Mesenchymal stem cell (in vitro differentiated cells and primary cell): ENCODE data around the gene SSBP4.

Source experiments
- DNase-seq: peaks from one replicate; pipeline ENCODE4 v3.0.0-alpha.2; 2013
- H2AFZ ChIP-seq: one replicate; pipeline ENCODE4 v1.6.1; 2013; ENCODE audit warnings: low read depth, mild to moderate bottlenecking, control low read depth, inconsistent platforms, low read length, moderate library complexity
- H2AK5ac ChIP-seq: 2 replicates; pipeline ENCODE4 v1.6.1; 2013; ENCODE audit warnings: low read length, moderate library complexity, mild to moderate bottlenecking, inconsistent platforms; ENCODE audit not compliant: severe bottlenecking
- H2BK120ac ChIP-seq: one replicate; pipeline ENCODE4 v1.6.1; 2013; ENCODE audit warnings: low read depth, mild to moderate bottlenecking, inconsistent platforms, low read length, moderate library complexity
- H2BK12ac ChIP-seq, 2 experiments: one replicate each; pipeline ENCODE4 v1.6.1; 2013; ENCODE audit warnings: inconsistent platforms in 2 of 2, low read length in 2 of 2, mild to moderate bottlenecking in 2 of 2, moderate library complexity in 2 of 2, control low read depth in 1 of 2
- H2BK15ac ChIP-seq: one replicate; pipeline ENCODE4 v1.6.1; 2013; ENCODE audit warnings: mild to moderate bottlenecking, low read depth, inconsistent platforms; ENCODE audit not compliant: poor library complexity, severe bottlenecking
- H2BK5ac ChIP-seq: 2 replicates; pipeline ENCODE4 v1.6.1; 2013; ENCODE audit warnings: low read depth, mild to moderate bottlenecking, low read length, control low read depth, inconsistent platforms; ENCODE audit not compliant: poor library complexity, severe bottlenecking
- H3K14ac ChIP-seq, 2 experiments: one replicate each; pipeline ENCODE4 v1.6.1; 2013; ENCODE audit warnings: inconsistent platforms in 2 of 2, low read length in 2 of 2, control low read depth in 1 of 2, mild to moderate bottlenecking in 1 of 2, moderate library complexity in 1 of 2
- H3K18ac ChIP-seq, 2 experiments: one replicate each; pipeline ENCODE4 v1.6.1; 2013; ENCODE audit warnings: inconsistent platforms in 2 of 2, low read length in 2 of 2, control low read depth in 1 of 2, low read depth in 1 of 2, mild to moderate bottlenecking in 1 of 2
- H3K23ac ChIP-seq, 2 experiments: one replicate each; pipeline ENCODE4 v1.6.1; 2013; ENCODE audit warnings: inconsistent platforms in 2 of 2, low read length in 2 of 2, mild to moderate bottlenecking in 2 of 2, moderate library complexity in 2 of 2, control low read depth in 1 of 2
- H3K27ac ChIP-seq: 2 replicates; pipeline ENCODE4 v1.5.1; 2013; ENCODE audit warnings: mild to moderate bottlenecking, moderate library complexity, low read length, control low read depth, inconsistent platforms; ENCODE audit not compliant: poor library complexity, severe bottlenecking
- H3K27me3 ChIP-seq, 2 experiments: 2 replicates each; pipeline versions ENCODE4 v1.6.1 to v1.7.0; 2013; ENCODE audit warnings: low read length in 2 of 2, mild to moderate bottlenecking in 2 of 2, moderate library complexity in 2 of 2, control low read depth in 1 of 2, inconsistent platforms in 1 of 2; ENCODE audit not compliant: control insufficient read depth in 1 of 2, insufficient read depth in 1 of 2
- H3K36me3 ChIP-seq, 2 experiments: 2 replicates each; pipeline versions ENCODE4 v1.6.1 to v1.7.0; 2013; ENCODE audit warnings: low read length in 2 of 2, control low read depth in 1 of 2, inconsistent platforms in 1 of 2, low read depth in 1 of 2, mild to moderate bottlenecking in 1 of 2; ENCODE audit not compliant: insufficient read depth in 2 of 2, control insufficient read depth in 1 of 2
- H3K4ac ChIP-seq, 2 experiments: one replicate each; pipeline ENCODE4 v1.6.1; 2013; ENCODE audit warnings: inconsistent platforms in 2 of 2, low read length in 2 of 2, mild to moderate bottlenecking in 2 of 2, moderate library complexity in 2 of 2, control low read depth in 1 of 2, low read depth in 1 of 2
- H3K4me1 ChIP-seq: 2 replicates; pipeline ENCODE4 v1.6.1; 2013; ENCODE audit warnings: low read depth, low read length, control low read depth; ENCODE audit not compliant: control insufficient read depth, insufficient read depth
- H3K4me2 ChIP-seq: 2 replicates; pipeline ENCODE4 v1.6.1; 2013; ENCODE audit warnings: low read length, mild to moderate bottlenecking, inconsistent platforms; ENCODE audit not compliant: poor library complexity, severe bottlenecking
- H3K4me3 ChIP-seq, 2 experiments: 2 replicates each; pipeline versions ENCODE4 v1.5.1 to v1.7.0; 2013; ENCODE audit warnings: low read length in 2 of 2, mild to moderate bottlenecking in 2 of 2, control low read depth in 1 of 2, low read depth in 1 of 2; ENCODE audit not compliant: insufficient read depth in 1 of 2
- H3K79me1 ChIP-seq: replicated peaks from 2 replicates; pipeline ENCODE4 v1.6.1; 2013; ENCODE audit warnings: mild to moderate bottlenecking, control low read depth, low read length, inconsistent platforms; ENCODE audit not compliant: poor library complexity, severe bottlenecking
- H3K9ac ChIP-seq: 2 replicates; pipeline ENCODE4 v1.7.0; 2013; ENCODE audit warnings: mild to moderate bottlenecking, low read length, moderate library complexity
- H3K9me3 ChIP-seq: 2 replicates; pipeline ENCODE4 v1.7.0; 2013; ENCODE audit warnings: mild to moderate bottlenecking, low read length; ENCODE audit not compliant: control insufficient read depth
- H4K8ac ChIP-seq: one replicate; pipeline ENCODE4 v1.6.1; 2013; ENCODE audit warnings: inconsistent platforms, mild to moderate bottlenecking, low read length, moderate library complexity
- H4K91ac ChIP-seq: one replicate; pipeline ENCODE4 v1.6.1; 2013; ENCODE audit warnings: mild to moderate bottlenecking, low read length, inconsistent platforms
- WGBS: methylation state at CpG from one replicate; pipeline ENCODE4 v1.1.7; 2013; ENCODE audit warnings: mixed read lengths; 5-methylcytosine and 5-hydroxymethylcytosine counted together

The SSBP4 gene

GRCh38 chr19:18438331-18439024, 19.3 kb downstream of the SSBP4 start:
- Histone ChIP-seq H3K9me3 (no peaks in the 10 kb centered on the region), H2AFZ (no peak overlapping the region), H3K36me3 (peaks cover 15 to 58% of the 10 kb centered on the region in 2 experiments), H3K14ac (peak overlapping the region in 1 of 2 experiments; percentile 76), H3K23ac (peak overlapping the region in 1 of 2 experiments; percentile 48), H3K9ac (peak overlapping the region; percentile 45), H3K4me3 (no peak overlapping the region), H3K79me1 (peaks cover 11% of the 10 kb centered on the region), H3K27me3 (no peaks in the 10 kb centered on the region), H3K4me1 (peaks cover 62% of the 10 kb centered on the region), H4K8ac (peak overlapping the region; percentile 66), H2BK5ac (peak overlapping the region; percentile 39), H3K27ac (peak overlapping the region; percentile 63), H2BK15ac (no peak overlapping the region), H3K18ac (peak overlapping the region; percentile 55 to 92), H2BK120ac (peak overlapping the region; percentile 56), H3K4me2 (peak overlapping the region; percentile 46), H3K4ac (peak overlapping the region; percentile 68 to 69), H4K91ac (peak overlapping the region; percentile 91), H2AK5ac (peak overlapping the region; percentile 16), H2BK12ac (peak overlapping the region in 1 of 2 experiments; percentile 19)
- peak; percentile 74 for DNase-seq
- WGBS = 28% methylated on average over 23 of the region's 24 CpGs

- Histone ChIP-seq H3K36me3 (peaks cover 23 to 66% of the 10 kb centered on the region in 2 experiments), H3K4me3 (no peak overlapping the region), H2BK5ac (peak overlapping the region; percentile 39), H3K27ac (peak overlapping the region; percentile 63), H3K4me2 (no peak overlapping the region), H3K9me3 (no peaks in the 10 kb centered on the region), H3K4ac (peak overlapping the region in 1 of 2 experiments; percentile 19), H4K91ac (no peak overlapping the region), H4K8ac (no peak overlapping the region), H2AK5ac (peak overlapping the region; percentile 46), H3K4me1 (peaks cover 60% of the 10 kb centered on the region), H2BK120ac (no peak overlapping the region), H3K9ac (no peak overlapping the region), H3K23ac (peak overlapping the region in 1 of 2 experiments; percentile 60), H2AFZ (no peak overlapping the region), H3K79me1 (peaks cover 17% of the 10 kb centered on the region), H3K27me3 (no peaks in the 10 kb centered on the region), H2BK15ac (no peak overlapping the region), H3K14ac (no peak overlapping the region), H2BK12ac (peak overlapping the region in 1 of 2 experiments; percentile 29), H3K18ac (peak overlapping the region in 1 of 2 experiments; percentile 92)
- 54% methylated on average over 13 of the region's 13 CpGs for WGBS
- peak; percentile 63 for DNase-seq
Measured at GRCh38 chr19:18439025-18439909, 20.1 kb downstream of the SSBP4 start.

GRCh38 chr19:18439910-18440237, 20.7 kb downstream of the SSBP4 start:
- H2BK12ac ChIP-seq = peak overlapping the region in 1 of 2 experiments; percentile 73
- H2AFZ ChIP-seq = no peak overlapping the region
- WGBS = 92% methylated on average over 8 of the region's 9 CpGs
- H3K4me1 ChIP-seq = peaks cover 55% of the 10 kb centered on the region
- DNase-seq = no peak
- H3K9ac ChIP-seq = no peak overlapping the region
- H3K4me3 ChIP-seq = no peak overlapping the region
- H3K27me3 ChIP-seq = no peaks in the 10 kb centered on the region
- no peak overlapping the region for H3K4ac ChIP-seq
- H2BK15ac ChIP-seq = peak overlapping the region; percentile 9
- H3K4me2 ChIP-seq = no peak overlapping the region
- no peak overlapping the region for H3K23ac ChIP-seq
- no peak overlapping the region for H3K18ac ChIP-seq
- H3K9me3 ChIP-seq = no peaks in the 10 kb centered on the region
- H3K14ac ChIP-seq = no peak overlapping the region
- H4K8ac ChIP-seq = no peak overlapping the region
- H4K91ac ChIP-seq = no peak overlapping the region
- H3K27ac ChIP-seq = peak overlapping the region; percentile 63
- H2BK120ac ChIP-seq = no peak overlapping the region
- no peak overlapping the region for H2AK5ac ChIP-seq
- no peak overlapping the region for H2BK5ac ChIP-seq
- peaks cover 18% of the 10 kb centered on the region for H3K79me1 ChIP-seq
- peaks cover 29 to 66% of the 10 kb centered on the region in 2 experiments for H3K36me3 ChIP-seq

- H2BK120ac ChIP-seq = no peak overlapping the region
- H3K4me2 ChIP-seq = no peak overlapping the region
- no peak overlapping the region for H3K27ac ChIP-seq
- H2AFZ ChIP-seq = no peak overlapping the region
- no peak overlapping the region for H2BK15ac ChIP-seq
- peaks cover 51% of the 10 kb centered on the region for H3K4me1 ChIP-seq
- no peaks in the 10 kb centered on the region for H3K27me3 ChIP-seq
- H3K23ac ChIP-seq = no peak overlapping the region
- H3K14ac ChIP-seq = no peak overlapping the region
- no peak for DNase-seq
- H2AK5ac ChIP-seq = no peak overlapping the region
- peaks cover 33 to 66% of the 10 kb centered on the region in 2 experiments for H3K36me3 ChIP-seq
- H2BK5ac ChIP-seq = no peak overlapping the region
- no peak overlapping the region for H3K4me3 ChIP-seq
- H3K4ac ChIP-seq = no peak overlapping the region
- no peak overlapping the region for H3K9ac ChIP-seq
- WGBS = 85% methylated on average over 11 of the region's 11 CpGs
- H3K9me3 ChIP-seq = no peaks in the 10 kb centered on the region
- H3K79me1 ChIP-seq = peaks cover 18% of the 10 kb centered on the region
- no peak overlapping the region for H3K18ac ChIP-seq
- H4K8ac ChIP-seq = no peak overlapping the region
- H4K91ac ChIP-seq = no peak overlapping the region
- no peak overlapping the region for H2BK12ac ChIP-seq
Measured at GRCh38 chr19:18440415-18440877, 21.2 kb downstream of the SSBP4 start.
